Neural cell (in vitro differentiated cells): ENCODE data around the gene KRTAP5-6. TPM values are rescaled to one million over a fixed set of nuclear protein-coding genes. Genes with fewer than 3 reads are reported as not detected.

Experiments
- H2AFZ ChIP-seq: fragments of 200-600, 300-800 bp; sonication (generic), shearing (Covaris generic); 2 replicates; pipeline ENCODE4 v1.6.0; 2014; ENCODE audit warnings: low read depth, mild to moderate bottlenecking, antibody characterized with exemption, low read length, moderate library complexity
- H3F3A ChIP-seq: fragments of 200-600 bp; shearing (Covaris generic); 2 replicates; pipeline ENCODE4 v1.6.1; 2016; ENCODE audit warnings: mild to moderate bottlenecking, moderate library complexity, mixed read lengths, antibody characterized with exemption, low read length; ENCODE audit not compliant: insufficient read depth, poor library complexity, severe bottlenecking
- H3K27ac ChIP-seq: fragments of 200-600, 300-800 bp; sonication (generic), shearing (Covaris generic); 2 replicates; pipeline ENCODE4 v1.5.1; 2014; ENCODE audit warnings: mild to moderate bottlenecking, low read length, moderate library complexity
- H3K27me3 ChIP-seq: fragments of 300-800, 200-600 bp; sonication (generic), shearing (Covaris generic); 2 replicates; pipeline ENCODE4 v1.6.0; 2014; ENCODE audit warnings: mild to moderate bottlenecking, low read depth, low read length, moderate library complexity; ENCODE audit not compliant: insufficient read depth
- H3K36me3 ChIP-seq: fragments of 300-800, 200-600 bp; sonication (generic), shearing (Covaris generic); 2 replicates; pipeline ENCODE4 v1.5.1; 2014; ENCODE audit warnings: mild to moderate bottlenecking, antibody characterized with exemption, low read length, moderate library complexity; ENCODE audit not compliant: insufficient read depth
- H3K4me2 ChIP-seq: fragments of 300-800, 200-600 bp; sonication (generic), shearing (Covaris generic); 2 replicates; pipeline ENCODE4 v1.6.0; 2014; ENCODE audit warnings: mild to moderate bottlenecking, low read length
- H3K4me3 ChIP-seq: fragments of 300-800, 200-600 bp; sonication (generic), shearing (Covaris generic); 2 replicates; pipeline ENCODE4 v1.5.1; 2014; ENCODE audit warnings: mild to moderate bottlenecking, low read length, moderate library complexity
- H3K79me2 ChIP-seq: fragments of 200-600 bp; shearing (Covaris generic); replicated peaks from 2 replicates; pipeline ENCODE4 v1.6.0; 2014; ENCODE audit warnings: mild to moderate bottlenecking, low read length, moderate library complexity; ENCODE audit not compliant: insufficient read depth
- H3K9ac ChIP-seq: fragments of 300-800, 200-600 bp; sonication (generic), shearing (Covaris generic); 2 replicates; pipeline ENCODE4 v1.6.1; 2016; ENCODE audit warnings: mild to moderate bottlenecking, low read length, mixed read lengths
- H3K9me2 ChIP-seq: fragments of 200-600 bp; shearing (Covaris generic); 2 replicates; pipeline ENCODE4 v1.6.1; 2016; ENCODE audit warnings: mild to moderate bottlenecking, low read length, mixed read lengths; ENCODE audit not compliant: insufficient read depth
- H3K9me3 ChIP-seq: fragments of 200-600, 300-800 bp; sonication (generic), shearing (Covaris generic); 2 replicates; pipeline ENCODE4 v1.6.1; 2016; ENCODE audit warnings: mild to moderate bottlenecking, mixed run types, low read length, moderate library complexity, mixed read lengths
- H4K20me1 ChIP-seq: fragments of 200-600 bp; shearing (Covaris generic); 2 replicates; pipeline ENCODE4 v1.6.1; 2016; ENCODE audit warnings: mild to moderate bottlenecking, mixed run types; ENCODE audit not compliant: insufficient read depth
- EP300 ChIP-seq: fragments of 450-650 bp; conservative IDR thresholded peaks from 2 replicates; pipeline ENCODE4 v1.6.1; 2014; ENCODE audit warnings: antibody characterized with exemption, mild to moderate bottlenecking, moderate library complexity; ENCODE audit not compliant: poor library complexity, severe bottlenecking
- EZH2 ChIP-seq: fragments of 200-600, 300-800 bp; shearing (Covaris generic), sonication (generic); IDR thresholded peaks from 2 replicates; pipeline ENCODE4 v1.6.1; 2014; ENCODE audit warnings: antibody characterized with exemption, low read length, borderline replicate concordance, mild to moderate bottlenecking; ENCODE audit not compliant: insufficient read depth, poor library complexity, severe bottlenecking
- MXI1 ChIP-seq: fragments of 450-650 bp; conservative IDR thresholded peaks from 2 replicates; pipeline ENCODE4 v1.6.1; 2014; ENCODE audit warnings: antibody characterized with exemption, mild to moderate bottlenecking; ENCODE audit not compliant: poor library complexity, severe bottlenecking
- POLR2AphosphoS5 ChIP-seq: IDR thresholded peaks from 2 replicates; pipeline ENCODE4 v1.6.1; 2012
- RAD21 ChIP-seq: fragments of 450-650 bp; conservative IDR thresholded peaks from 2 replicates; pipeline ENCODE4 v1.6.1; 2014; ENCODE audit warnings: antibody characterized with exemption, mild to moderate bottlenecking, moderate library complexity
- REST ChIP-seq: IDR thresholded peaks from 2 replicates; pipeline ENCODE4 v1.6.1; 2012; ENCODE audit warnings: borderline replicate concordance
- SMC3 ChIP-seq: fragments of 450-650 bp; conservative IDR thresholded peaks from 2 replicates; pipeline ENCODE4 v1.6.1; 2014; ENCODE audit warnings: antibody characterized with exemption, mild to moderate bottlenecking, moderate library complexity; ENCODE audit not compliant: poor library complexity
- polyA plus RNA-seq: library from polyadenylated mRNA; depleted of rRNA; stranded (reverse); fragments of >200 nt; gene quantifications from 2 replicates; pipeline ENCODE4 v1.2.3, GENCODE V29; 2014
- TF ChIP-seq, protein P1 (sequence below): fragments of 450-650 bp; IDR thresholded peaks from 2 replicates; pipeline ENCODE4 v1.5.1; 2014; ENCODE audit warnings: antibody characterized with exemption, mild to moderate bottlenecking, moderate library complexity; ENCODE audit not compliant: poor library complexity, severe bottlenecking

The KRTAP5-6 gene
- polyA plus RNA-seq, 1 donor from 2014 or later = not detected

- Histone ChIP-seq H3K9ac (no peak overlapping the region), H3F3A (no peaks in the 10 kb centered on the region)
Observed at GRCh38 chr11:1691878-1692707, 4.9 kb upstream of the KRTAP5-6 start.

GRCh38 chr11:1692708-1693326 lies 4.2 kb upstream of the KRTAP5-6 start:
- no peak overlapping the region for H2AFZ ChIP-seq
- no peaks in the 10 kb centered on the region for H3K79me2 ChIP-seq
- no peak overlapping the region for H3K9ac ChIP-seq
- H3K9me2 ChIP-seq = no peaks in the 10 kb centered on the region
- H3K4me2 ChIP-seq = no peak overlapping the region
- H3F3A ChIP-seq = no peaks in the 10 kb centered on the region
- H3K27ac ChIP-seq = no peak overlapping the region
- no peak overlapping the region for H3K4me3 ChIP-seq
- H4K20me1 ChIP-seq = no peaks in the 10 kb centered on the region
- H3K36me3 ChIP-seq = no peaks in the 10 kb centered on the region
- no peaks in the 10 kb centered on the region for H3K9me3 ChIP-seq
- H3K27me3 ChIP-seq = no peaks in the 10 kb centered on the region
- TF ChIP-seq REST (no peak), MXI1 (no peak), POLR2AphosphoS5 (no peak), RAD21 (no peak)
- TF ChIP-seq, protein P1, sequence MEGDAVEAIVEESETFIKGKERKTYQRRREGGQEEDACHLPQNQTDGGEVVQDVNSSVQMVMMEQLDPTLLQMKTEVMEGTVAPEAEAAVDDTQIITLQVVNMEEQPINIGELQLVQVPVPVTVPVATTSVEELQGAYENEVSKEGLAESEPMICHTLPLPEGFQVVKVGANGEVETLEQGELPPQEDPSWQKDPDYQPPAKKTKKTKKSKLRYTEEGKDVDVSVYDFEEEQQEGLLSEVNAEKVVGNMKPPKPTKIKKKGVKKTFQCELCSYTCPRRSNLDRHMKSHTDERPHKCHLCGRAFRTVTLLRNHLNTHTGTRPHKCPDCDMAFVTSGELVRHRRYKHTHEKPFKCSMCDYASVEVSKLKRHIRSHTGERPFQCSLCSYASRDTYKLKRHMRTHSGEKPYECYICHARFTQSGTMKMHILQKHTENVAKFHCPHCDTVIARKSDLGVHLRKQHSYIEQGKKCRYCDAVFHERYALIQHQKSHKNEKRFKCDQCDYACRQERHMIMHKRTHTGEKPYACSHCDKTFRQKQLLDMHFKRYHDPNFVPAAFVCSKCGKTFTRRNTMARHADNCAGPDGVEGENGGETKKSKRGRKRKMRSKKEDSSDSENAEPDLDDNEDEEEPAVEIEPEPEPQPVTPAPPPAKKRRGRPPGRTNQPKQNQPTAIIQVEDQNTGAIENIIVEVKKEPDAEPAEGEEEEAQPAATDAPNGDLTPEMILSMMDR = no peak

More at GRCh38 chr11:1691878-1692707, 4.9 kb upstream of the KRTAP5-6 start:
- H3K36me3 ChIP-seq = no peaks in the 10 kb centered on the region
- H3K4me3 ChIP-seq = no peak overlapping the region
- no peak overlapping the region for H3K4me2 ChIP-seq
- no peaks in the 10 kb centered on the region for H3K79me2 ChIP-seq
- H3K27ac ChIP-seq = no peak overlapping the region
- H4K20me1 ChIP-seq = no peaks in the 10 kb centered on the region
- no peaks in the 10 kb centered on the region for H3K27me3 ChIP-seq
- no peaks in the 10 kb centered on the region for H3K9me3 ChIP-seq
- no peak overlapping the region for H2AFZ ChIP-seq
- TF ChIP-seq, protein P1 = no peak
- TF ChIP-seq SMC3 (no peak), EZH2 (no peak), REST (no peak), MXI1 (no peak), EP300 (no peak), RAD21 (no peak), POLR2AphosphoS5 (no peak)
- no peaks in the 10 kb centered on the region for H3K9me2 ChIP-seq
